IMR-90 (cell line): ENCODE results near the gene POLR3G.

Experiments
- BHLHE40 ChIP-seq: fragments of 150-350 bp; IDR thresholded peaks from 2 replicates; pipeline ENCODE4 v1.6.1; 2016; ENCODE audit warnings: mild to moderate bottlenecking, low read depth, low read length
- CEBPB ChIP-seq: IDR thresholded peaks from 2 replicates; pipeline ENCODE4 v1.6.1; 2012; ENCODE audit warnings: low read depth, low read length, improper control_type of control experiment
- CHD1 ChIP-seq: IDR thresholded peaks from 2 replicates; pipeline ENCODE4 v1.6.1; 2012; ENCODE audit warnings: low read depth, low read length, improper control_type of control experiment
- FOS ChIP-seq: fragments of 150-350 bp; IDR thresholded peaks from 2 replicates; pipeline ENCODE4 v1.6.1; 2016; ENCODE audit warnings: low read depth, low read length
- POLR2A ChIP-seq: IDR thresholded peaks from 2 replicates; pipeline ENCODE4 v1.6.1; 2012; ENCODE audit warnings: mild to moderate bottlenecking, low read depth, low read length
- RAD21 ChIP-seq: IDR thresholded peaks from 2 replicates; pipeline ENCODE4 v1.6.1; 2012; ENCODE audit warnings: low read length, improper control_type of control experiment
- RCOR1 ChIP-seq: IDR thresholded peaks from 2 replicates; pipeline ENCODE4 v1.6.1; 2012; ENCODE audit warnings: mild to moderate bottlenecking, low read length, improper control_type of control experiment; ENCODE audit not compliant: insufficient replicate concordance
- RFX5 ChIP-seq: IDR thresholded peaks from 2 replicates; pipeline ENCODE4 v1.8.0; 2012; ENCODE audit warnings: low read depth, mild to moderate bottlenecking, low read length, moderate library complexity
- TF ChIP-seq, protein P1 (sequence below): conservative IDR thresholded peaks from 2 replicates; pipeline ENCODE4 v1.5.1; 2012; ENCODE audit warnings: mild to moderate bottlenecking, low read depth, low read length, improper control_type of control experiment
- TF ChIP-seq, protein P2 (sequence below): fragments of 150-350 bp; IDR thresholded peaks from 2 replicates; pipeline ENCODE4 v1.6.1; 2017; ENCODE audit warnings: mild to moderate bottlenecking, antibody characterized with exemption, low read length, low read depth

DNA sequence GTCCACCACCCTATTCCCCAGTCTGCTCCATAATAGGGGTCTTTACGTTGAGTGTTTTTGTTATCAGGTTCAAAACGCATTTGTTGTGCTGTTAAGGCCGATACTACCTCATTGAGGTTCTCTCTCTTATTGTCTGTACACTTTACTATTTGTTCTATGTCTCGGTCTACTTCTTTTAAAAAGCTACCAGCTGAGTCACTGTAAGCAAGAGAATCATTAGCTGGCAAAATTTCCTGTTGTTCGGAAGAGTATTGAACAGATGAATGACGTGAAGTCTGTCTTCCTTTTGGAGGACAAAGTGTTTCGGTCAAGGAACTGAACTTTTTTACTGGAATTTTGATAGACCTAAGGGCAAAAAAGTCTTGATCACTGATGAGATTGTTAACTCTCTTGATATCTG, 44.4 kb downstream of the POLR3G start:
- TF ChIP-seq, protein P1, sequence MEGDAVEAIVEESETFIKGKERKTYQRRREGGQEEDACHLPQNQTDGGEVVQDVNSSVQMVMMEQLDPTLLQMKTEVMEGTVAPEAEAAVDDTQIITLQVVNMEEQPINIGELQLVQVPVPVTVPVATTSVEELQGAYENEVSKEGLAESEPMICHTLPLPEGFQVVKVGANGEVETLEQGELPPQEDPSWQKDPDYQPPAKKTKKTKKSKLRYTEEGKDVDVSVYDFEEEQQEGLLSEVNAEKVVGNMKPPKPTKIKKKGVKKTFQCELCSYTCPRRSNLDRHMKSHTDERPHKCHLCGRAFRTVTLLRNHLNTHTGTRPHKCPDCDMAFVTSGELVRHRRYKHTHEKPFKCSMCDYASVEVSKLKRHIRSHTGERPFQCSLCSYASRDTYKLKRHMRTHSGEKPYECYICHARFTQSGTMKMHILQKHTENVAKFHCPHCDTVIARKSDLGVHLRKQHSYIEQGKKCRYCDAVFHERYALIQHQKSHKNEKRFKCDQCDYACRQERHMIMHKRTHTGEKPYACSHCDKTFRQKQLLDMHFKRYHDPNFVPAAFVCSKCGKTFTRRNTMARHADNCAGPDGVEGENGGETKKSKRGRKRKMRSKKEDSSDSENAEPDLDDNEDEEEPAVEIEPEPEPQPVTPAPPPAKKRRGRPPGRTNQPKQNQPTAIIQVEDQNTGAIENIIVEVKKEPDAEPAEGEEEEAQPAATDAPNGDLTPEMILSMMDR = no peak
- TF ChIP-seq RCOR1 (no peak), RAD21 (no peak), FOS (no peak), BHLHE40 (no peak), POLR2A (no peak), CEBPB (no peak), RFX5 (no peak), CHD1 (no peak)
- TF ChIP-seq, protein P2, sequence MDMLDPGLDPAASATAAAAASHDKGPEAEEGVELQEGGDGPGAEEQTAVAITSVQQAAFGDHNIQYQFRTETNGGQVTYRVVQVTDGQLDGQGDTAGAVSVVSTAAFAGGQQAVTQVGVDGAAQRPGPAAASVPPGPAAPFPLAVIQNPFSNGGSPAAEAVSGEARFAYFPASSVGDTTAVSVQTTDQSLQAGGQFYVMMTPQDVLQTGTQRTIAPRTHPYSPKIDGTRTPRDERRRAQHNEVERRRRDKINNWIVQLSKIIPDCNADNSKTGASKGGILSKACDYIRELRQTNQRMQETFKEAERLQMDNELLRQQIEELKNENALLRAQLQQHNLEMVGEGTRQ = no peak
